GM21786 (cell line): Measurements from ENCODE around the gene CCDC12.

Experiments used
- ATAC-seq: cut with Tn5 transposase; IDR thresholded peaks from one replicate; pipeline ENCODE4 v1.9.1; 2021; ENCODE audit not compliant: unreplicated experiment

CCDC12 gene

GRCh38 chr3:47008234-47008796, 31.8 kb upstream of the CCDC12 start:
- ATAC-seq, result no peak

- no peak for ATAC-seq
These were observed 31.1 kb upstream of the CCDC12 start for GRCh38 chr3:47007482-47008233.

GRCh38 chr3:47007001-47007400, 30.5 kb upstream of the CCDC12 start:
- no peak for ATAC-seq

GRCh38 chr3:47006145-47006651, 29.7 kb upstream of the CCDC12 start:
- no peak for ATAC-seq

GRCh38 chr3:47005212-47006144, 28.9 kb upstream of the CCDC12 start:
- ATAC-seq, result no peak

GRCh38 chr3:47004369-47005211, 28.0 kb upstream of the CCDC12 start:
- no peak for ATAC-seq

- no peak for ATAC-seq
These were observed 27.2 kb upstream of the CCDC12 start for GRCh38 chr3:47003461-47004368.

- no peak for ATAC-seq
These were observed 26.5 kb upstream of the CCDC12 start for GRCh38 chr3:47003056-47003410.

- no peak for ATAC-seq
These were observed 25.9 kb upstream of the CCDC12 start for GRCh38 chr3:47002171-47003055.

GRCh38 chr3:47001731-47002170, 25.2 kb upstream of the CCDC12 start:
- no peak for ATAC-seq

- no peak for ATAC-seq
These were observed 24.6 kb upstream of the CCDC12 start for GRCh38 chr3:47000922-47001730.

GRCh38 chr3:47000198-47000815, 23.8 kb upstream of the CCDC12 start:
- no peak for ATAC-seq

- no peak for ATAC-seq
These were observed 23.1 kb upstream of the CCDC12 start for GRCh38 chr3:46999516-47000197.

GRCh38 chr3:46998852-46999515, 22.4 kb upstream of the CCDC12 start:
- no peak for ATAC-seq

- ATAC-seq, result no peak
These were observed 21.7 kb upstream of the CCDC12 start for GRCh38 chr3:46998121-46998851.
